SK-N-MC (cell line): ENCODE results near the gene FANCL.
"Not testable (repeated sequence)": the region's sequence is repeated elsewhere in the genome, so short reads cannot be mapped to it uniquely, and the experiment has no call there.

Experiments
- DNase-seq: peaks from one replicate; pipeline ENCODE4 v3.0.0-alpha.2; 2011; ENCODE audit warnings: low read depth, low spot score
- H3K27ac ChIP-seq: fragments of 200-600 bp; sonication (generic); 2 replicates; pipeline ENCODE4 v1.5.1; 2016; ENCODE audit warnings: mixed run types
- H3K36me3 ChIP-seq: fragments of 200-600 bp; sonication (generic); 2 replicates; pipeline ENCODE4 v1.6.1; 2017; ENCODE audit warnings: antibody characterized with exemption, low read length, mixed read lengths; ENCODE audit not compliant: insufficient read depth
- H3K4me3 ChIP-seq: fragments of 200-600 bp; sonication (generic); 2 replicates; pipeline ENCODE4 v1.5.1; 2016
- H3K9ac ChIP-seq: fragments of 200-600 bp; sonication (generic); 2 replicates; pipeline ENCODE4 v1.8.0; 2017; ENCODE audit warnings: mixed run types, mixed read lengths; ENCODE audit not compliant: insufficient read length
- H3K9me3 ChIP-seq: fragments of 200-600 bp; sonication (generic); 2 replicates; pipeline ENCODE4 v1.6.1; 2017; ENCODE audit warnings: low read depth, mild to moderate bottlenecking, antibody characterized with exemption, low read length, moderate library complexity, mixed read lengths
- EZH2 ChIP-seq: fragments of 200-600 bp; sonication (generic); IDR thresholded peaks from one replicate; pipeline ENCODE4 v1.6.1; 2017; ENCODE audit warnings: antibody characterized with exemption
- FOXP2 ChIP-seq: optimal IDR thresholded peaks from 2 replicates; pipeline ENCODE3; 2011; ENCODE audit warnings: mild to moderate bottlenecking, moderate library complexity; ENCODE audit not compliant: insufficient read depth; ENCODE audit errors: extremely low read length, control extremely low read depth
- POLR2AphosphoS5 ChIP-seq: IDR thresholded peaks from 2 replicates; pipeline ENCODE4 v1.6.1; 2012; ENCODE audit warnings: mild to moderate bottlenecking, low read depth, low read length, borderline replicate concordance

FANCL gene

GRCh38 chr2:58215429-58215828 is 25.7 kb downstream of the FANCL start:
- Histone ChIP-seq H3K9me3 (peaks cover 4% of the 10 kb centered on the region), H3K4me3 (no peak overlapping the region), H3K36me3 (peaks cover 85% of the 10 kb centered on the region), H3K9ac (no peak overlapping the region), H3K27ac (no peak overlapping the region)
- DNase-seq, result no peak
- TF ChIP-seq POLR2AphosphoS5 (no peak), EZH2 (no peak), FOXP2 (no peak)

GRCh38 chr2:58210951-58211568 is 30.1 kb downstream of the FANCL start:
- H3K9ac ChIP-seq, H3K27ac ChIP-seq, H3K4me3 ChIP-seq, H3K9me3 ChIP-seq, DNase-seq: not testable (repeated sequence)
- H3K36me3 ChIP-seq, result peaks cover 55% of the 10 kb centered on the region

- Histone ChIP-seq H3K9ac (no peak overlapping the region), H3K9me3 (no peaks in the 10 kb centered on the region; the same call in 1 of the 2 replicates), H3K4me3 (no peak overlapping the region), H3K27ac (no peak overlapping the region), H3K36me3 (peaks cover 37% of the 10 kb centered on the region)
- DNase-seq, result no peak
- TF ChIP-seq POLR2AphosphoS5, result no peak
- no peak for TF ChIP-seq EZH2
- TF ChIP-seq FOXP2, result no peak
Observed at GRCh38 chr2:58207189-58207588, 33.9 kb downstream of the FANCL start.

- no peak overlapping the region for H3K4me3 ChIP-seq
- DNase-seq, result no peak
- H3K36me3 ChIP-seq, result peaks cover 35% of the 10 kb centered on the region
- no peak for TF ChIP-seq FOXP2
- TF ChIP-seq POLR2AphosphoS5, result no peak
- TF ChIP-seq EZH2, result no peak
- H3K27ac ChIP-seq, result no peak overlapping the region
- H3K9me3 ChIP-seq, result no peaks in the 10 kb centered on the region; the same call in 1 of the 2 replicates
- no peak overlapping the region for H3K9ac ChIP-seq
Observed at GRCh38 chr2:58206785-58207184, 34.3 kb downstream of the FANCL start.

GRCh38 chr2:58204195-58204959 is 36.7 kb downstream of the FANCL start:
- H3K4me3 ChIP-seq, result no peak overlapping the region
- no peak overlapping the region for H3K27ac ChIP-seq
- H3K9ac ChIP-seq, result no peak overlapping the region
- no peak for TF ChIP-seq FOXP2
- no peak for TF ChIP-seq EZH2
- H3K36me3 ChIP-seq, result peaks cover 23% of the 10 kb centered on the region
- DNase-seq, result no peak
- H3K9me3 ChIP-seq, result no peaks in the 10 kb centered on the region

GRCh38 chr2:58203018-58203417 is 38.1 kb downstream of the FANCL start:
- no peak overlapping the region for H3K9ac ChIP-seq

GRCh38 chr2:58202404-58202803 is 38.7 kb downstream of the FANCL start:
- no peaks in the 10 kb centered on the region for H3K9me3 ChIP-seq
- TF ChIP-seq FOXP2, result no peak
- no peak for TF ChIP-seq POLR2AphosphoS5
- no peak for TF ChIP-seq EZH2
- no peak overlapping the region for H3K27ac ChIP-seq
- no peak overlapping the region for H3K4me3 ChIP-seq
- DNase-seq, result no peak
- H3K36me3 ChIP-seq, result peaks cover 34% of the 10 kb centered on the region
- no peak overlapping the region for H3K9ac ChIP-seq

More at GRCh38 chr2:58203018-58203417, 38.1 kb downstream of the FANCL start:
- no peak for DNase-seq
- no peak overlapping the region for H3K27ac ChIP-seq
- H3K36me3 ChIP-seq, result peaks cover 29% of the 10 kb centered on the region
- no peak for TF ChIP-seq FOXP2
- no peak for TF ChIP-seq POLR2AphosphoS5
- no peak for TF ChIP-seq EZH2
- H3K9me3 ChIP-seq, result no peaks in the 10 kb centered on the region
- H3K4me3 ChIP-seq, result no peak overlapping the region

- Histone ChIP-seq H3K4me3 (no peak overlapping the region), H3K9me3 (no peaks in the 10 kb centered on the region), H3K27ac (no peak overlapping the region), H3K9ac (no peak overlapping the region), H3K36me3 (peaks cover 29% of the 10 kb centered on the region)
- no peak for TF ChIP-seq EZH2
- TF ChIP-seq FOXP2, result no peak
- no peak for TF ChIP-seq POLR2AphosphoS5
- no peak for DNase-seq
Observed at GRCh38 chr2:58197894-58198293, 43.2 kb downstream of the FANCL start.

- H3K4me3 ChIP-seq, result no peak overlapping the region
- no peak overlapping the region for H3K9ac ChIP-seq
- no peak overlapping the region for H3K27ac ChIP-seq
- no peaks in the 10 kb centered on the region for H3K9me3 ChIP-seq
- TF ChIP-seq FOXP2, result no peak
- TF ChIP-seq POLR2AphosphoS5, result no peak
- no peak for TF ChIP-seq EZH2
- DNase-seq, result no peak
- peaks cover 26% of the 10 kb centered on the region for H3K36me3 ChIP-seq
Observed at GRCh38 chr2:58195662-58196061, 45.5 kb downstream of the FANCL start.

GRCh38 chr2:58194458-58194857 is 46.7 kb downstream of the FANCL start:
- H3K36me3 ChIP-seq, result peaks cover 21% of the 10 kb centered on the region
- no peak overlapping the region for H3K4me3 ChIP-seq
- no peak overlapping the region for H3K9ac ChIP-seq
- TF ChIP-seq POLR2AphosphoS5 (no peak), EZH2 (no peak), FOXP2 (no peak)
- no peak for DNase-seq
- no peaks in the 10 kb centered on the region for H3K9me3 ChIP-seq
- no peak overlapping the region for H3K27ac ChIP-seq

- not testable (repeated sequence) for H3K4me3 ChIP-seq, DNase-seq, H3K9me3 ChIP-seq, H3K9ac ChIP-seq, H3K27ac ChIP-seq
- H3K36me3 ChIP-seq, result peaks cover 17% of the 10 kb centered on the region
Observed at GRCh38 chr2:58187022-58187421, 54.1 kb downstream of the FANCL start.
